ENCODE measurements around the gene ARRB1. TPM values are rescaled to one million over a fixed set of nuclear protein-coding genes. Genes with fewer than 3 reads are reported as not detected.

ARRB1 gene
- total and polyA plus RNA-seq, 4 donors, result 3.3 to 21.2 (median 12.5) TPM

DNA sequence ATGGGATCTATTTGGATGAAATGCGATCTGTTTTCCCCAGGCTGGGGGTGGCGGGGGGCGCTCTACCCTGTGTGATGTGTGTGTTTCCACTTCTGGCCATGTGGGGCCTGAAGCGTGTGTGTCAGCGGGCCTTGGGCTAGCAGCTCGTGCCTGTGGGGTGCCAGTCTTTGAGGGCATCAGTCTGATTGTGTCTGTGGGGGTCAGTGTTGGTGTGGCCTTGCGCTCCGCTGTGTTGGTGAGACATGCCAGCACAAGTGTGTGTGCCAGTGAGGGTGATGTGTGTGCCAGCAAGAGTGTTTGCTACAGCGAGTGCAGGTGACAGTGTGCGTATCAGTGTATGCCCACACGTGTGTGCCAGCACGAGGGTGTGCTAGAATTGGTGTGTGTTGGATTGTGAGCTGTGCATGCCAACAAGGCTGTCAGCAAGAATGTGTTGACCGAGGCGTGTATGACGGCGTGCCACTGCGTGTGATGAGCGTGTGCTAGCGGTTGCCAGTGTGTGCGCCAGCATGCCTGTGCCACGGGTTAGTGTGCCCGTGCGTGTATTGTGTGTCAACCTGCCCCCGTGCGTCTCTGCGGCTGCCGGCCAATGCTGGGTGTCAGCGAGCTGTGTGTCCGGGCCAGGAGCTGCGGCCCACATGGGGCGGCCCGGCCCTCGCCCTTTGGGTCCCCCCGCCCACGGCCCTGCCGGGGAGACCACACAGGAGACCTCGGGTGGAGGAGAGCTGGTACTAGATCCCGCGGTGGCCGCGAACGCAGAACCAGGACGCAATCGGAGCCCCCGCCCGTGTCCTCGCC, 519 bp downstream of the ARRB1 start:
- Histone ChIP-seq H3K9me3 (ENCODE audit: control insufficient read depth in 4 of 4, low read length in 3 of 4) (no peaks in the 10 kb centered on the region), H3K4me3 (ENCODE audit: low read depth in 1 of 3, low read length in 3 of 3) (peak overlapping the region; percentile 56 to 65 (median 64)), H3K27ac (ENCODE audit: low read depth in 1 of 2, low read length in 2 of 2) (peak overlapping the region; percentile 80 to 92), H3K4me1 (ENCODE audit: control insufficient read depth in 4 of 4, insufficient read depth in 4 of 4, low read length in 3 of 4) (peaks cover 0 to 66% (median 40%) of the 10 kb centered on the region in 4 donors), H3K36me3 (ENCODE audit: control insufficient read depth in 4 of 4, insufficient read depth in 3 of 4, low read depth in 1 of 4, low read length in 3 of 4) (no peaks in the 10 kb centered on the region), H3K9ac (ENCODE audit: low read depth in 1 of 2, low read length in 2 of 2) (peak overlapping the region; percentile 18 to 19), H3K27me3 (ENCODE audit: control insufficient read depth in 4 of 4, insufficient read depth in 4 of 4, low read length in 3 of 4) (no peaks in the 10 kb centered on the region)
- TF ChIP-seq HNF4G (IDR thresholded peaks at IDR 0.05) (no peak), RXRA (IDR thresholded peaks at IDR 0.05) (peak in 1 of 2 donors; percentile 39)
- 9% methylated on average over 47 of the region's 47 CpGs for WGBS
- no peak for DNase-seq (ENCODE audit: low spot score)

GRCh38 chr11:75350122-75350742, 1.2 kb downstream of the ARRB1 start:
- peaks cover 0 to 70% (median 40%) of the 10 kb centered on the region in 4 donors for H3K4me1 ChIP-seq (ENCODE audit: control insufficient read depth in 4 of 4, insufficient read depth in 4 of 4, low read length in 3 of 4)
- H3K27me3 ChIP-seq (ENCODE audit: control insufficient read depth in 4 of 4, insufficient read depth in 4 of 4, low read length in 3 of 4), result no peaks in the 10 kb centered on the region
- H3K4me3 ChIP-seq (ENCODE audit: low read depth in 1 of 3, low read length in 3 of 3), result peak overlapping the region in 2 of 3 donors; percentile 64 to 65
- no peak for DNase-seq (ENCODE audit: low spot score)
- peak overlapping the region; percentile 80 to 92 for H3K27ac ChIP-seq (ENCODE audit: low read depth in 1 of 2, low read length in 2 of 2)
- TF ChIP-seq RXRA (IDR thresholded peaks at IDR 0.05) (no peak), SP1 (IDR thresholded peaks at IDR 0.05) (no peak), HNF4G (IDR thresholded peaks at IDR 0.05) (no peak), EGR1 (IDR thresholded peaks at IDR 0.05; ENCODE audit: low read depth in 2 of 2) (no peak), JUND (IDR thresholded peaks at IDR 0.05) (no peak), MAX (IDR thresholded peaks at IDR 0.05) (no peak), GABPA (IDR thresholded peaks at IDR 0.05 in 1 of 2, conservative IDR thresholded peaks at IDR 0.05 in 1 of 2) (no peak), TAF1 (conservative IDR thresholded peaks at IDR 0.05) (no peak), RAD21 (IDR thresholded peaks at IDR 0.05) (no peak), FOXA2 (IDR thresholded peaks at IDR 0.05) (no peak), YY1 (IDR thresholded peaks at IDR 0.05) (no peak), FOXA1 (IDR thresholded peaks at IDR 0.05) (no peak), ATF3 (IDR thresholded peaks at IDR 0.05) (no peak), HNF4A (conservative IDR thresholded peaks at IDR 0.05) (no peak), NR2F2 (IDR thresholded peaks at IDR 0.05) (no peak)
- TF ChIP-seq, protein P1, sequence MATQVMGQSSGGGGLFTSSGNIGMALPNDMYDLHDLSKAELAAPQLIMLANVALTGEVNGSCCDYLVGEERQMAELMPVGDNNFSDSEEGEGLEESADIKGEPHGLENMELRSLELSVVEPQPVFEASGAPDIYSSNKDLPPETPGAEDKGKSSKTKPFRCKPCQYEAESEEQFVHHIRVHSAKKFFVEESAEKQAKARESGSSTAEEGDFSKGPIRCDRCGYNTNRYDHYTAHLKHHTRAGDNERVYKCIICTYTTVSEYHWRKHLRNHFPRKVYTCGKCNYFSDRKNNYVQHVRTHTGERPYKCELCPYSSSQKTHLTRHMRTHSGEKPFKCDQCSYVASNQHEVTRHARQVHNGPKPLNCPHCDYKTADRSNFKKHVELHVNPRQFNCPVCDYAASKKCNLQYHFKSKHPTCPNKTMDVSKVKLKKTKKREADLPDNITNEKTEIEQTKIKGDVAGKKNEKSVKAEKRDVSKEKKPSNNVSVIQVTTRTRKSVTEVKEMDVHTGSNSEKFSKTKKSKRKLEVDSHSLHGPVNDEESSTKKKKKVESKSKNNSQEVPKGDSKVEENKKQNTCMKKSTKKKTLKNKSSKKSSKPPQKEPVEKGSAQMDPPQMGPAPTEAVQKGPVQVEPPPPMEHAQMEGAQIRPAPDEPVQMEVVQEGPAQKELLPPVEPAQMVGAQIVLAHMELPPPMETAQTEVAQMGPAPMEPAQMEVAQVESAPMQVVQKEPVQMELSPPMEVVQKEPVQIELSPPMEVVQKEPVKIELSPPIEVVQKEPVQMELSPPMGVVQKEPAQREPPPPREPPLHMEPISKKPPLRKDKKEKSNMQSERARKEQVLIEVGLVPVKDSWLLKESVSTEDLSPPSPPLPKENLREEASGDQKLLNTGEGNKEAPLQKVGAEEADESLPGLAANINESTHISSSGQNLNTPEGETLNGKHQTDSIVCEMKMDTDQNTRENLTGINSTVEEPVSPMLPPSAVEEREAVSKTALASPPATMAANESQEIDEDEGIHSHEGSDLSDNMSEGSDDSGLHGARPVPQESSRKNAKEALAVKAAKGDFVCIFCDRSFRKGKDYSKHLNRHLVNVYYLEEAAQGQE (IDR thresholded peaks at IDR 0.05), result no peak
- TF ChIP-seq, protein P2, sequence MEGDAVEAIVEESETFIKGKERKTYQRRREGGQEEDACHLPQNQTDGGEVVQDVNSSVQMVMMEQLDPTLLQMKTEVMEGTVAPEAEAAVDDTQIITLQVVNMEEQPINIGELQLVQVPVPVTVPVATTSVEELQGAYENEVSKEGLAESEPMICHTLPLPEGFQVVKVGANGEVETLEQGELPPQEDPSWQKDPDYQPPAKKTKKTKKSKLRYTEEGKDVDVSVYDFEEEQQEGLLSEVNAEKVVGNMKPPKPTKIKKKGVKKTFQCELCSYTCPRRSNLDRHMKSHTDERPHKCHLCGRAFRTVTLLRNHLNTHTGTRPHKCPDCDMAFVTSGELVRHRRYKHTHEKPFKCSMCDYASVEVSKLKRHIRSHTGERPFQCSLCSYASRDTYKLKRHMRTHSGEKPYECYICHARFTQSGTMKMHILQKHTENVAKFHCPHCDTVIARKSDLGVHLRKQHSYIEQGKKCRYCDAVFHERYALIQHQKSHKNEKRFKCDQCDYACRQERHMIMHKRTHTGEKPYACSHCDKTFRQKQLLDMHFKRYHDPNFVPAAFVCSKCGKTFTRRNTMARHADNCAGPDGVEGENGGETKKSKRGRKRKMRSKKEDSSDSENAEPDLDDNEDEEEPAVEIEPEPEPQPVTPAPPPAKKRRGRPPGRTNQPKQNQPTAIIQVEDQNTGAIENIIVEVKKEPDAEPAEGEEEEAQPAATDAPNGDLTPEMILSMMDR (IDR thresholded peaks at IDR 0.05; ENCODE audit: low read depth, low read length, missing input control), result no peak
- TF ChIP-seq, protein P3, sequence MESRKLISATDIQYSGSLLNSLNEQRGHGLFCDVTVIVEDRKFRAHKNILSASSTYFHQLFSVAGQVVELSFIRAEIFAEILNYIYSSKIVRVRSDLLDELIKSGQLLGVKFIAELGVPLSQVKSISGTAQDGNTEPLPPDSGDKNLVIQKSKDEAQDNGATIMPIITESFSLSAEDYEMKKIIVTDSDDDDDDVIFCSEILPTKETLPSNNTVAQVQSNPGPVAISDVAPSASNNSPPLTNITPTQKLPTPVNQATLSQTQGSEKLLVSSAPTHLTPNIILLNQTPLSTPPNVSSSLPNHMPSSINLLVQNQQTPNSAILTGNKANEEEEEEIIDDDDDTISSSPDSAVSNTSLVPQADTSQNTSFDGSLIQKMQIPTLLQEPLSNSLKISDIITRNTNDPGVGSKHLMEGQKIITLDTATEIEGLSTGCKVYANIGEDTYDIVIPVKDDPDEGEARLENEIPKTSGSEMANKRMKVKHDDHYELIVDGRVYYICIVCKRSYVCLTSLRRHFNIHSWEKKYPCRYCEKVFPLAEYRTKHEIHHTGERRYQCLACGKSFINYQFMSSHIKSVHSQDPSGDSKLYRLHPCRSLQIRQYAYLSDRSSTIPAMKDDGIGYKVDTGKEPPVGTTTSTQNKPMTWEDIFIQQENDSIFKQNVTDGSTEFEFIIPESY (IDR thresholded peaks at IDR 0.05), result no peak
- H3K9ac ChIP-seq (ENCODE audit: low read depth in 1 of 2, low read length in 2 of 2), result peak overlapping the region; percentile 18 to 19
- no peaks in the 10 kb centered on the region for H3K36me3 ChIP-seq (ENCODE audit: control insufficient read depth in 4 of 4, insufficient read depth in 3 of 4, low read depth in 1 of 4, low read length in 3 of 4)
- WGBS, result 59% methylated on average over 9 of the region's 9 CpGs
- H3K9me3 ChIP-seq (ENCODE audit: control insufficient read depth in 4 of 4, low read length in 3 of 4), result no peaks in the 10 kb centered on the region
